Activated CD4-positive, alpha-beta T cell treated with anti-CD3 and anti-CD28 coated beads for 1 hour (primary cell): ENCODE measurements around the gene ATXN7L2.

Experiments
- DNase-seq: peaks from one replicate; pipeline ENCODE4 v3.0.0-alpha.2; 2020

ATXN7L2 gene

GRCh38 chr1:109499661-109500536, 16.2 kb downstream of the ATXN7L2 start:
- peak; percentile 37 for DNase-seq

GRCh38 chr1:109500941-109501381, 17.3 kb downstream of the ATXN7L2 start:
- DNase-seq: no peak

GRCh38 chr1:109501644-109502363, 18.1 kb downstream of the ATXN7L2 start:
- no peak for DNase-seq

GRCh38 chr1:109502364-109502851, 18.7 kb downstream of the ATXN7L2 start:
- DNase-seq: peak; percentile 32

GRCh38 chr1:109503935-109504334, 20.2 kb downstream of the ATXN7L2 start:
- DNase-seq: no peak

GRCh38 chr1:109504974-109505373, 21.3 kb downstream of the ATXN7L2 start:
- no peak for DNase-seq

GRCh38 chr1:109508001-109508872, 24.5 kb downstream of the ATXN7L2 start:
- no peak for DNase-seq

- DNase-seq: no peak
These were observed 25.1 kb downstream of the ATXN7L2 start for GRCh38 chr1:109508873-109509175.

GRCh38 chr1:109509176-109510134, 25.8 kb downstream of the ATXN7L2 start, which contains the start of gene AMIGO1:
Gene AMIGO1 (minus strand): TSS chr1:109509727. CDS start chr1:109508912, 815 bp downstream.
- DNase-seq: peak; percentile 44

GRCh38 chr1:109513110-109513710, 29.5 kb downstream of the ATXN7L2 start:
- no peak for DNase-seq

GRCh38 chr1:109514846-109515245, 31.1 kb downstream of the ATXN7L2 start:
- DNase-seq: no peak

GRCh38 chr1:109516872-109517271, 33.2 kb downstream of the ATXN7L2 start:
- DNase-seq: no peak

- DNase-seq: no peak
These were observed 33.6 kb downstream of the ATXN7L2 start for GRCh38 chr1:109517337-109517736.

- DNase-seq: no peak
These were observed 37.6 kb downstream of the ATXN7L2 start for GRCh38 chr1:109521002-109521951.

GRCh38 chr1:109522026-109522425, 38.3 kb downstream of the ATXN7L2 start:
- no peak for DNase-seq

- DNase-seq: no peak
These were observed 40.0 kb downstream of the ATXN7L2 start for GRCh38 chr1:109523706-109524105.

GRCh38 chr1:109527098-109527811, 43.5 kb downstream of the ATXN7L2 start:
- DNase-seq: no peak

GRCh38 chr1:109527846-109528695, 44.4 kb downstream of the ATXN7L2 start:
- no peak for DNase-seq
